ENCODE data around the gene CAMTA1. TPM values are rescaled to one million over a fixed set of nuclear protein-coding genes. Genes with fewer than 3 reads are reported as not detected.
A peak's percentile ranks its signal among the peaks of the same experiment; 100 is the strongest.

CAMTA1 gene
- total RNA-seq, 1 experiment from 2014 or later, result 82.2 TPM

DNA sequence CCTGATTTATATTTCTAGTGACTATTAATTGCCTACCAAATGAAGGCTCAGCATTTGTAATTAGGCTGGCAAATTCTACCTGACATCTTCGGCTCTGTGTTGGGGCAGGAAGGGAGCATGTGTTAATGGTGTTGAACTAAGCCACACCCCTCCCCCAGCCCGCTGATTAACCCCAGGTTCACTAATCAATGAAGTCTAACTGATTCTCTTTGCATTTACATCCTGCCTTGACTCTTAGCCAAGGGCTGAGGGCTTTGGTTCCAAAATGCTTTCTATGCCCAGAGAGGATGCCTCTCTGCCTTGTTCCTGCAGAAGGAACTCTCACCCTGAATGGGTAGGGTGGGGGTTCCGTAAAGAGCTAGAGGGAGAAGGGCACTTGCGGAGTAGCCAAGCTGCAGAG, 393.1 kb downstream of the CAMTA1 start:
- DNase-seq (ENCODE audit: low read depth, low spot score) (no peak), ATAC-seq (no peak)

DNA sequence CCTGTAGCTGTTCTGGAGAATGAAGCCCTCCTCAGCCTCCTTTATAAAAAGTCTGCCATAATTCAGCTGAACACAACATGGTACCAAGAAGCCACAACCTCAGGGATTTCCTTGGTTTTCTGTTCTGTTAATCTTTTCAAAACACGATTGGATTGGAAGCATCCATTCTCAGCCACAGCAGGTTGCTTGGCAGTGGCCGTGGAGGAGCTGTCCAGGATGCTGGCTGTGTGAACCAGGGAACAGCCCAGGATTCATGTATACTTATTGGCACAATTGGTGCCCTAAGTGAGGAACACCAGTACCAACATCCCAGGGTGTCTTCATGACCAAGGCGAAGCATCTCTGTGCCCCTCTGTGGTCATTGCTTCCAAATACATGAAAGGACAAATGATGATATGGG, 393.5 kb downstream of the CAMTA1 start:
- in situ Hi-C loops (cut with HindIII; ENCODE audit: low pct_unique_long_range_greater_than_20kb, low sequenced_read_pairs), result no loop called here
- no TSS peak for BruUV-seq (replicated peaks)
- POLR2A ChIA-PET, result no interaction called here
- no peak for ATAC-seq
- Histone ChIP-seq H3K4me1 (ENCODE audit: control insufficient read depth, insufficient read depth, low read length) (no peaks in the 10 kb centered on the region), H3K4me3 (ENCODE audit: low read depth in 2 of 2, low read length in 2 of 2) (no peak overlapping the region), H3K27me3 (ENCODE audit: control insufficient read depth, insufficient read depth, low read length) (no peaks in the 10 kb centered on the region), H3K9me3 (ENCODE audit: control insufficient read depth, insufficient read depth, low read depth, low read length) (peaks cover 7% of the 10 kb centered on the region; the same call in 1 of the 2 replicates), H3K36me3 (ENCODE audit: control insufficient read depth, insufficient read depth, low read length) (no peaks in the 10 kb centered on the region), H3K27ac (ENCODE audit: low read length) (no peak overlapping the region)
- CTCF ChIA-PET, result interaction anchor here (0.6 kb wide), 1 partner anchor 463 kb away, joined by 3 read pairs; no protein-coding TSS in a partner anchor
- TF ChIP-seq SIN3A (IDR thresholded peaks at IDR 0.05; ENCODE audit: borderline replicate concordance, insufficient read depth, low read depth, low read length), result no peak
- peak in 1 of 2 experiments; percentile 48; a peak in 1 of 4 replicates for TF ChIP-seq REST (IDR thresholded peaks at IDR 0.05; ENCODE audit: insufficient read depth in 1 of 2, low read depth in 2 of 2, low read length in 1 of 2)
- TF ChIP-seq POLR2AphosphoS5 (IDR thresholded peaks at IDR 0.05; ENCODE audit: low read depth, low read length), result no peak
- intact Hi-C loops (cut with micrococcal nuclease; ENCODE audit: unreplicated experiment), result no loop called here
- DNase-seq (ENCODE audit: low read depth, low spot score), result no peak

More for the DNA sequence above, 393.1 kb downstream of the CAMTA1 start:
- intact Hi-C loops (cut with micrococcal nuclease; ENCODE audit: unreplicated experiment), result no loop called here
- Histone ChIP-seq H3K4me3 (ENCODE audit: low read depth in 2 of 2, low read length in 2 of 2) (no peak overlapping the region), H3K4me1 (ENCODE audit: control insufficient read depth, insufficient read depth, low read length) (no peaks in the 10 kb centered on the region), H3K27me3 (ENCODE audit: control insufficient read depth, insufficient read depth, low read length) (no peaks in the 10 kb centered on the region), H3K27ac (ENCODE audit: low read length) (no peak overlapping the region), H3K36me3 (ENCODE audit: control insufficient read depth, insufficient read depth, low read length) (no peaks in the 10 kb centered on the region), H3K9me3 (ENCODE audit: control insufficient read depth, insufficient read depth, low read depth, low read length) (peaks cover 7% of the 10 kb centered on the region; the same call in 1 of the 2 replicates)
- TF ChIP-seq SIN3A (IDR thresholded peaks at IDR 0.05; ENCODE audit: borderline replicate concordance, insufficient read depth, low read depth, low read length) (no peak), POLR2AphosphoS5 (IDR thresholded peaks at IDR 0.05; ENCODE audit: low read depth, low read length) (no peak), TCF7L2 (IDR thresholded peaks at IDR 0.05; ENCODE audit: low read depth, low read length) (no peak), REST (IDR thresholded peaks at IDR 0.05; ENCODE audit: insufficient read depth in 1 of 2, low read depth in 2 of 2, low read length in 1 of 2) (no peak)
- TF ChIP-seq, protein P1, sequence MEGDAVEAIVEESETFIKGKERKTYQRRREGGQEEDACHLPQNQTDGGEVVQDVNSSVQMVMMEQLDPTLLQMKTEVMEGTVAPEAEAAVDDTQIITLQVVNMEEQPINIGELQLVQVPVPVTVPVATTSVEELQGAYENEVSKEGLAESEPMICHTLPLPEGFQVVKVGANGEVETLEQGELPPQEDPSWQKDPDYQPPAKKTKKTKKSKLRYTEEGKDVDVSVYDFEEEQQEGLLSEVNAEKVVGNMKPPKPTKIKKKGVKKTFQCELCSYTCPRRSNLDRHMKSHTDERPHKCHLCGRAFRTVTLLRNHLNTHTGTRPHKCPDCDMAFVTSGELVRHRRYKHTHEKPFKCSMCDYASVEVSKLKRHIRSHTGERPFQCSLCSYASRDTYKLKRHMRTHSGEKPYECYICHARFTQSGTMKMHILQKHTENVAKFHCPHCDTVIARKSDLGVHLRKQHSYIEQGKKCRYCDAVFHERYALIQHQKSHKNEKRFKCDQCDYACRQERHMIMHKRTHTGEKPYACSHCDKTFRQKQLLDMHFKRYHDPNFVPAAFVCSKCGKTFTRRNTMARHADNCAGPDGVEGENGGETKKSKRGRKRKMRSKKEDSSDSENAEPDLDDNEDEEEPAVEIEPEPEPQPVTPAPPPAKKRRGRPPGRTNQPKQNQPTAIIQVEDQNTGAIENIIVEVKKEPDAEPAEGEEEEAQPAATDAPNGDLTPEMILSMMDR (IDR thresholded peaks at IDR 0.05), result no peak
- no TSS peak for BruUV-seq (replicated peaks)
- in situ Hi-C loops (cut with HindIII; ENCODE audit: low pct_unique_long_range_greater_than_20kb, low sequenced_read_pairs), result no loop called here
- ChIA-PET POLR2A (no interaction called here), CTCF (interaction anchor here (0.6 kb wide), 1 partner anchor 464 kb away, joined by 3 read pairs; no protein-coding TSS in a partner anchor)
